Fibroblast of mammary gland (primary cell): ENCODE measurements around the gene HIP1.
"Not testable (repeated sequence)": the region's sequence is repeated elsewhere in the genome, so short reads cannot be mapped to it uniquely, and the experiment has no call there.

Experiments
- DNase-seq: peaks from one replicate; pipeline ENCODE4 v3.0.0-alpha.2; 2010; ENCODE audit warnings: low read depth
- H3K4me3 ChIP-seq: 2 replicates; pipeline ENCODE4 v1.5.1; 2011; ENCODE audit warnings: low read depth, mild to moderate bottlenecking, low read length, moderate library complexity; ENCODE audit not compliant: control insufficient read depth
- CTCF ChIP-seq: conservative IDR thresholded peaks from 2 replicates; pipeline ENCODE4 v1.5.1; 2011; ENCODE audit warnings: low read depth, low read length, inconsistent platforms; ENCODE audit not compliant: control insufficient read depth, insufficient read depth

Gene HIP1

GRCh38 chr7:75595766-75596165, 143.0 kb downstream of the HIP1 start:
- no peak for DNase-seq
- no peak for TF ChIP-seq CTCF
- no peak overlapping the region for H3K4me3 ChIP-seq

GRCh38 chr7:75593500-75594184, 145.1 kb downstream of the HIP1 start:
- not testable (repeated sequence) for DNase-seq, H3K4me3 ChIP-seq

- no peak for TF ChIP-seq CTCF
- DNase-seq = no peak
- H3K4me3 ChIP-seq = no peak overlapping the region
These were observed 147.1 kb downstream of the HIP1 start for GRCh38 chr7:75591467-75592255.

- no peak for TF ChIP-seq CTCF
- H3K4me3 ChIP-seq = no peak overlapping the region
- no peak for DNase-seq
These were observed 148.3 kb downstream of the HIP1 start for GRCh38 chr7:75590373-75591005.

- no peak for DNase-seq
- TF ChIP-seq CTCF = no peak
- no peak overlapping the region for H3K4me3 ChIP-seq
These were observed 154.4 kb downstream of the HIP1 start for GRCh38 chr7:75584354-75584753.

- DNase-seq = no peak
- no peak for TF ChIP-seq CTCF
- no peak overlapping the region for H3K4me3 ChIP-seq
These were observed 155.5 kb downstream of the HIP1 start for GRCh38 chr7:75583255-75583654.

GRCh38 chr7:75579899-75580298, 158.8 kb downstream of the HIP1 start:
- H3K4me3 ChIP-seq = no peak overlapping the region
- DNase-seq = no peak
- no peak for TF ChIP-seq CTCF
